Transverse colon (tissue), 3 donors: Measurements from ENCODE around the gene CACNA1E.

ENCODE experiments used
- POLR2A ChIP-seq: fragments of 450-650 bp; IDR thresholded peaks from one replicate; pipeline ENCODE4 v1.6.1; 2016; ENCODE audit warnings: antibody characterized with exemption, mild to moderate bottlenecking, moderate library complexity
- TF ChIP-seq, protein P1 (sequence below), 5 experiments: fragments of 200-600 bp in 3 of 5; fragments of 450-650 bp in 2 of 5; sonication (generic) in 3 of 5; IDR thresholded peaks; 1 replicate in 2 of 5; 2 replicates in 3 of 5; pipeline ENCODE4 v1.5.1; 2016 to 2017; ENCODE audit warnings: antibody characterized with exemption in 5 of 5, inconsistent platforms in 3 of 5, mild to moderate bottlenecking in 2 of 5, moderate library complexity in 1 of 5

DNA sequence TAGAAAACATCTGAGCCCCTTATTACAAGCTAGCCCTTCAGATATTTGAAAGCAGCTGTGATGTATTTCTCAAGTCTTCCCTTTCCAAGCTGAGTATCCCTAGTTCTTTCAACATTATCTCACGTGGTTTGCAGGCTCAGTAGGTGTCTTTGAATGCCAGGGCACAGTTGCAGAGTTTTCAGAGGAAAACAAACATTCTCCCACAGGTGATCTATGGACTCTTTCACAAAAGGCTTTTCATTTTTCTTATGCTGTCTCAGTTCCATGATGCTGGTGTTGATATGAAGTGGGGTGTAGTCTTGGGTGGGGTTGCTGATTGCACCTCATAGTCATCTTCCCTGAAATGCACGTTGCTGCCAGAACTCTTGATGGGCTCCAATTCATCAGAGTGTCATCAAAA is 17.3 kb downstream of the CACNA1E start:
- TF ChIP-seq, protein P1, sequence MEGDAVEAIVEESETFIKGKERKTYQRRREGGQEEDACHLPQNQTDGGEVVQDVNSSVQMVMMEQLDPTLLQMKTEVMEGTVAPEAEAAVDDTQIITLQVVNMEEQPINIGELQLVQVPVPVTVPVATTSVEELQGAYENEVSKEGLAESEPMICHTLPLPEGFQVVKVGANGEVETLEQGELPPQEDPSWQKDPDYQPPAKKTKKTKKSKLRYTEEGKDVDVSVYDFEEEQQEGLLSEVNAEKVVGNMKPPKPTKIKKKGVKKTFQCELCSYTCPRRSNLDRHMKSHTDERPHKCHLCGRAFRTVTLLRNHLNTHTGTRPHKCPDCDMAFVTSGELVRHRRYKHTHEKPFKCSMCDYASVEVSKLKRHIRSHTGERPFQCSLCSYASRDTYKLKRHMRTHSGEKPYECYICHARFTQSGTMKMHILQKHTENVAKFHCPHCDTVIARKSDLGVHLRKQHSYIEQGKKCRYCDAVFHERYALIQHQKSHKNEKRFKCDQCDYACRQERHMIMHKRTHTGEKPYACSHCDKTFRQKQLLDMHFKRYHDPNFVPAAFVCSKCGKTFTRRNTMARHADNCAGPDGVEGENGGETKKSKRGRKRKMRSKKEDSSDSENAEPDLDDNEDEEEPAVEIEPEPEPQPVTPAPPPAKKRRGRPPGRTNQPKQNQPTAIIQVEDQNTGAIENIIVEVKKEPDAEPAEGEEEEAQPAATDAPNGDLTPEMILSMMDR (IDR thresholded peaks at IDR 0.05): no peak
- no peak for TF ChIP-seq POLR2A
